Measurements from ENCODE around the gene LRRC37B.
"Not testable (repeated sequence)": the region's sequence is repeated elsewhere in the genome, so short reads cannot be mapped to it uniquely, and the experiment has no call there.

DNA sequence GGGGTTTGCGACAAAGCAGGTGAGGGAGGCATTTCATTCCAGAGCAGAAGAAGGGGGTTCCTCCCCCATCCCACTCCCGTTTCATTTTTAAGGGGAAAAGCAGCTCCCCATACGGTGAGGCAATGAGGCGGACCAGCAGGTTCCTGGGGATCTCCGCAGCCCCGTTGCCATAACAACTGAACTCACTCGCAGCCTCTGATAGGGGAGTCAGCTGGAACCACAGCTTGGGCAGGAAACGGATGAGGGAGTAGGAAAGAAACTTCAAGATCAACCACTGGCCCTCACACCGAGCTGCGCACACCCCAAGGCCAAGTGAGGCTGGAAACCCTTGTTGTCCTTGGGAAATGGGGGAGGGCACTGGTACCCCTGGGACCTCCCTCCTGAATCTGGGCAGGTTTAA lies 72.6 kb downstream of the LRRC37B start:
- TF ChIP-seq EZH2 (IDR thresholded peaks at IDR 0.05; ENCODE audit: insufficient read depth, poor library complexity, severe bottlenecking); EZH2phosphoT487 (IDR thresholded peaks at IDR 0.05; ENCODE audit: insufficient read depth, low read depth): not testable (repeated sequence)
